H1 (cell line): ENCODE measurements around the gene ATG7. TPM values are rescaled to one million over a fixed set of nuclear protein-coding genes. Genes with fewer than 3 reads are reported as not detected.

Experiments
- CTCF ChIA-PET: fragments of 300-600 bp; sonication (Branson Sonifier 250); formaldehyde crosslinking; loops from one replicate; lab custom pipeline; 2021; ENCODE audit not compliant: partially characterized antibody; lab: Charles Lee
- POLR2A ChIA-PET: fragments of 300-600 bp; sonication (Branson Sonifier 250); formaldehyde crosslinking; loops from one replicate; lab custom pipeline; 2021; ENCODE audit warnings: inconsistent platforms; ENCODE audit not compliant: partially characterized antibody; lab: Charles Lee
- DNase-seq, 2 experiments: peaks; one replicate each; pipeline versions ENCODE4 v3.0.0 to v3.0.0-alpha.2; 2010 to 2022; ENCODE audit warnings: low spot score in 2 of 2, low read depth in 1 of 2, mixed read lengths in 1 of 2
- FAIRE-seq: peaks from 2 replicates; lab custom pipeline; 2011; peaks lifted over from hg19 to GRCh38; lab: Jason Lieb, UNC
- H2AFZ ChIP-seq: 2 replicates; pipeline ENCODE4 v1.8.1; 2012; ENCODE audit warnings: low read length, inconsistent platforms
- H2AK5ac ChIP-seq: 2 replicates; pipeline ENCODE4 v1.6.1; 2013; ENCODE audit warnings: low read depth, low read length
- H2BK120ac ChIP-seq: replicated peaks from 2 replicates; pipeline ENCODE3; 2013; ENCODE audit warnings: low read depth, low read length, inconsistent platforms
- H2BK12ac ChIP-seq: 2 replicates; pipeline ENCODE4 v1.6.1; 2013; ENCODE audit warnings: low read depth, low read length
- H2BK15ac ChIP-seq: 2 replicates; pipeline ENCODE4 v1.6.1; 2013; ENCODE audit warnings: low read length
- H2BK20ac ChIP-seq: 2 replicates; pipeline ENCODE4 v1.6.1; 2013; ENCODE audit warnings: low read length
- H2BK5ac ChIP-seq: 2 replicates; pipeline ENCODE4 v1.6.1; 2013; ENCODE audit warnings: low read depth, low read length
- H3K14ac ChIP-seq: 2 replicates; pipeline ENCODE4 v1.6.1; 2013; ENCODE audit warnings: inconsistent platforms; ENCODE audit not compliant: insufficient read length
- H3K18ac ChIP-seq: 2 replicates; pipeline ENCODE4 v1.6.1; 2013; ENCODE audit warnings: low read length; ENCODE audit errors: extremely low read depth
- H3K23ac ChIP-seq: 2 replicates; pipeline ENCODE4 v1.6.1; 2013; ENCODE audit warnings: inconsistent platforms; ENCODE audit not compliant: insufficient read length
- H3K23me2 ChIP-seq: 2 replicates; pipeline ENCODE4 v1.6.1; 2013; ENCODE audit warnings: low read depth, low read length
- H3K27ac ChIP-seq: 2 replicates; pipeline ENCODE4 v1.6.1; 2011; ENCODE audit warnings: low read depth, low read length, inconsistent platforms
- H3K27me3 ChIP-seq, 4 experiments: replicated peaks in 1 of 4; 1 replicate in 1 of 4; 2 replicates in 3 of 4; pipeline versions ENCODE4 v1.6.1 to v1.8.1; 2011 to 2013; ENCODE audit warnings: low read length in 3 of 4, mild to moderate bottlenecking in 3 of 4, inconsistent platforms in 2 of 4, mixed read lengths in 2 of 4, moderate library complexity in 1 of 4; ENCODE audit not compliant: control insufficient read depth in 3 of 4, insufficient read depth in 3 of 4; ENCODE audit errors: extremely low read depth in 1 of 4
- H3K36me3 ChIP-seq, 4 experiments: 2 replicates each; pipeline versions ENCODE4 v1.6.1 to v1.8.1; 2011 to 2013; ENCODE audit warnings: mild to moderate bottlenecking in 4 of 4, low read length in 3 of 4, moderate library complexity in 2 of 4, control low read depth in 1 of 4, inconsistent platforms in 1 of 4; ENCODE audit not compliant: insufficient read depth in 4 of 4, control insufficient read depth in 2 of 4
- H3K4ac ChIP-seq: replicated peaks from 2 replicates; pipeline ENCODE3; 2013; ENCODE audit warnings: low read length, low read depth, mixed read lengths, inconsistent platforms; ENCODE audit not compliant: insufficient read length
- H3K4me1 ChIP-seq, 4 experiments: replicated peaks in 1 of 4; 1 replicate in 1 of 4; 2 replicates in 3 of 4; pipeline versions ENCODE4 v1.6.1 to v1.8.1; 2011 to 2013; ENCODE audit warnings: low read length in 3 of 4, inconsistent platforms in 2 of 4, mixed read lengths in 1 of 4; ENCODE audit not compliant: insufficient read depth in 4 of 4, control insufficient read depth in 3 of 4
- H3K4me2 ChIP-seq, 2 experiments: 2 replicates each; pipeline versions ENCODE4 v1.6.1 to v1.8.1; 2011 to 2013; ENCODE audit warnings: low read depth in 2 of 2, low read length in 2 of 2, control low read depth in 1 of 2, inconsistent platforms in 1 of 2, mild to moderate bottlenecking in 1 of 2; ENCODE audit not compliant: insufficient read depth in 1 of 2
- H3K4me3 ChIP-seq, 4 experiments: fragments of 200-600, 300-600 bp in 1 of 4; sonication (generic), shearing (Covaris generic), sonication (Bioruptor Twin) in 1 of 4; 2 replicates each; pipeline versions ENCODE4 v1.5.1 to v1.8.1; 2011 to 2016; ENCODE audit warnings: low read length in 4 of 4, low read depth in 3 of 4, control low read depth in 2 of 4, inconsistent platforms in 2 of 4, mild to moderate bottlenecking in 2 of 4, mixed read lengths in 1 of 4, moderate library complexity in 1 of 4; ENCODE audit not compliant: insufficient read depth in 2 of 4; ENCODE audit errors: extremely low read depth in 1 of 4
- H3K56ac ChIP-seq: replicated peaks from 2 replicates; pipeline ENCODE3; 2013; ENCODE audit warnings: low read depth, mild to moderate bottlenecking, mixed read lengths, low read length, inconsistent platforms; ENCODE audit not compliant: insufficient read length
- H3K79me1 ChIP-seq: 2 replicates; pipeline ENCODE4 v1.6.1; 2013; ENCODE audit warnings: low read depth, low read length, control low read depth
- H3K79me2 ChIP-seq, 2 experiments: 2 replicates each; pipeline versions ENCODE4 v1.6.1 to v1.8.1; 2012 to 2013; ENCODE audit warnings: low read length in 2 of 2, mild to moderate bottlenecking in 2 of 2, inconsistent platforms in 1 of 2; ENCODE audit not compliant: insufficient read depth in 2 of 2, control insufficient read depth in 1 of 2
- H3K9ac ChIP-seq, 4 experiments: replicated peaks in 1 of 4; 1 replicate in 1 of 4; 2 replicates in 3 of 4; pipeline versions ENCODE4 v1.6.1 to v1.8.1; 2011 to 2013; ENCODE audit warnings: low read depth in 3 of 4, low read length in 3 of 4, control low read depth in 2 of 4, mild to moderate bottlenecking in 2 of 4, moderate library complexity in 2 of 4, inconsistent platforms in 1 of 4; ENCODE audit errors: extremely low read depth in 1 of 4
- H3K9me3 ChIP-seq, 2 experiments: 2 replicates each; pipeline versions ENCODE4 v1.6.1 to v1.8.1; 2012 to 2013; ENCODE audit warnings: mild to moderate bottlenecking in 2 of 2, moderate library complexity in 2 of 2, control low read depth in 1 of 2, inconsistent platforms in 1 of 2, low read depth in 1 of 2, low read length in 1 of 2, mixed read lengths in 1 of 2; ENCODE audit not compliant: insufficient read depth in 2 of 2
- H4K20me1 ChIP-seq, 2 experiments: replicated peaks in 1 of 2; 2 replicates each; pipeline versions ENCODE3 to v1.8.1; 2011 to 2013; ENCODE audit warnings: inconsistent platforms in 2 of 2, low read length in 2 of 2, mild to moderate bottlenecking in 1 of 2; ENCODE audit not compliant: insufficient read depth in 2 of 2, control insufficient read depth in 1 of 2
- H4K5ac ChIP-seq: 2 replicates; pipeline ENCODE4 v1.6.1; 2013; ENCODE audit warnings: low read length, low read depth, mixed read lengths, inconsistent platforms; ENCODE audit not compliant: insufficient read length
- H4K8ac ChIP-seq: 2 replicates; pipeline ENCODE4 v1.8.0; 2013; ENCODE audit warnings: mild to moderate bottlenecking, moderate library complexity, low read length, inconsistent platforms; ENCODE audit not compliant: insufficient read depth; ENCODE audit errors: extremely low read depth
- H4K91ac ChIP-seq: replicated peaks from 2 replicates; pipeline ENCODE3; 2013; ENCODE audit warnings: low read length, mixed read lengths, inconsistent platforms; ENCODE audit not compliant: insufficient read length
- SIN3A ChIP-seq, 2 experiments: IDR thresholded peaks in 1 of 2; conservative IDR thresholded peaks in 1 of 2; 2 replicates each; pipeline ENCODE4 v1.6.1; 2011 to 2012; ENCODE audit warnings: low read length in 2 of 2, improper control_type of control experiment in 1 of 2, low read depth in 1 of 2, mild to moderate bottlenecking in 1 of 2
- WGBS, 2 experiments: shearing (Covaris generic) in 1 of 2; methylation state at CpG; one replicate each; pipeline versions ENCODE4 v1.1.6 to v1.1.7; 2013 to 2015; ENCODE audit warnings: low lambda C conversion rate in 2 of 2, mixed read lengths in 2 of 2, inconsistent platforms in 1 of 2, low coverage in 1 of 2, missing lambda C conversion rate in 1 of 2; ENCODE audit not compliant: insufficient replicate concordance in 2 of 2, insufficient coverage in 1 of 2, insufficient read length in 1 of 2; ENCODE audit errors: extremely low coverage in 1 of 2, missing lambda C conversion rate in 1 of 2; 5-methylcytosine and 5-hydroxymethylcytosine counted together
- polyA plus RNA-seq, 7 experiments: library from polyadenylated mRNA; depleted of rRNA in 3 of 7; stranded (reverse) in 5 of 7; unstranded in 2 of 7; fragments of >200 nt in 5 of 7; fragments of 200-250 nt in 2 of 7; gene quantifications; 1 replicate in 5 of 7; 2 replicates in 1 of 7; 4 replicates in 1 of 7; pipeline versions ENCODE4 v1.2.1 to v1.2.3, GENCODE V29; 2011 to 2013; ENCODE audit warnings: missing spikeins in 2 of 7, mixed read lengths in 2 of 7
- total RNA-seq: library from RNA; stranded (reverse); fragmentation: NEBNext Ultra II Directional; extraction: Animal tissue kit (Norgen Biotek cat#: 25700); gene quantifications from 2 replicates; pipeline ENCODE4 v1.2.1, GENCODE V29; 2021
- TF ChIP-seq, protein P1 (sequence below): IDR thresholded peaks from 2 replicates; pipeline ENCODE4 v1.6.1; 2012; ENCODE audit warnings: inconsistent platforms

ATG7 gene
- total and polyA plus RNA-seq, 2 of the 8 experiments (the other 6 are each of a cell fraction or from before 2014, with no cell fraction given): 15.0 to 19.1 TPM

DNA sequence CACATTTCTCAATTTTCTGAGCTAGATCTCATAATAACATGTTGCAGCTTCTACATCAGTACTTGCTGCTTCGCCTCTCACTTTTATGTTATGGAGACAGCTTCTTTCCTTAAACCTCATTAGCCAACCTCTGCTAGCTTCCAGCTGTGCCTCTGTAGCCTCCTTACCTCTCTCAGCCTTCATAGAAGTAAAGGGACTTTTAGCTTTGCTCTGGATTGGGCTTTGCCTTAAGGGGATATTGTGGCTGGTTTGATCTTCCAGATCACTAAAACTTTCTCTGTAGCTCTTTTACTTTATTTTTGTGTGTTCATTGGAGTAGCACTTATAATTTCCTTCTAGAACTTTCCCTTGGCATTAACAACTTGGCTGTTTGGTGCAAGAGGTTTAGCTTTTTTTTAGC lies 150.1 kb downstream of the ATG7 start:
- Histone ChIP-seq H3K23me2 (no peaks in the 10 kb centered on the region), H4K20me1 (no peaks in the 10 kb centered on the region), H3K18ac (no peak overlapping the region), H3K14ac (no peak overlapping the region), H4K91ac (no peak overlapping the region), H2BK20ac (no peak overlapping the region), H2BK12ac (no peak overlapping the region), H2AFZ (no peak overlapping the region), H3K4ac (no peak overlapping the region), H2AK5ac (no peak overlapping the region), H3K4me3 (no peak overlapping the region), H3K36me3 (no peaks in the 10 kb centered on the region), H3K9ac (no peak overlapping the region), H3K9me3 (no peaks in the 10 kb centered on the region), H2BK120ac (no peak overlapping the region), H4K5ac (no peak overlapping the region), H2BK15ac (no peak overlapping the region), H3K4me1 (no peaks in the 10 kb centered on the region), H2BK5ac (no peak overlapping the region), H3K27me3 (no peaks in the 10 kb centered on the region), H3K27ac (no peak overlapping the region), H3K79me1 (no peaks in the 10 kb centered on the region), H3K56ac (no peak overlapping the region), H3K23ac (no peak overlapping the region), H3K79me2 (no peaks in the 10 kb centered on the region), H4K8ac (no peak overlapping the region), H3K4me2 (no peak overlapping the region)
- WGBS, 2 experiments: 100% methylated on average over 1 of the region's 1 CpG; no CpG with 5 or more reads in 1 of the 2 experiments
- FAIRE-seq (no peak), DNase-seq (no peak)
- POLR2A ChIA-PET: no interaction called here
- CTCF ChIA-PET: interaction anchor here (0.6 to 1.6 kb wide), 6 partner anchors 12 to 1084 kb away, joined by 3 to 5 read pairs (median 4); no protein-coding TSS in a partner anchor
- TF ChIP-seq, protein P1, sequence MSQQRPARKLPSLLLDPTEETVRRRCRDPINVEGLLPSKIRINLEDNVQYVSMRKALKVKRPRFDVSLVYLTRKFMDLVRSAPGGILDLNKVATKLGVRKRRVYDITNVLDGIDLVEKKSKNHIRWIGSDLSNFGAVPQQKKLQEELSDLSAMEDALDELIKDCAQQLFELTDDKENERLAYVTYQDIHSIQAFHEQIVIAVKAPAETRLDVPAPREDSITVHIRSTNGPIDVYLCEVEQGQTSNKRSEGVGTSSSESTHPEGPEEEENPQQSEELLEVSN: no peak
- no peak for TF ChIP-seq SIN3A (conservative IDR thresholded peaks at IDR 0.05 in 1 of 2, IDR thresholded peaks at IDR 0.05 in 1 of 2; ENCODE audit: low read depth in 1 of 2, low read length in 2 of 2)
